DOHH2 (cell line): Measurements from ENCODE around the gene PTGIR.

Source experiments
- H3F3A ChIP-seq: fragments of 200-600 bp; sonication (generic), shearing (Covaris generic); 2 replicates; pipeline ENCODE4 v1.6.0; 2016; ENCODE audit warnings: antibody characterized with exemption, mild to moderate bottlenecking; ENCODE audit not compliant: control insufficient read depth, insufficient read depth
- H3K27ac ChIP-seq: fragments of 200-600 bp; sonication (generic); 2 replicates; pipeline ENCODE4 v1.5.1; 2014; ENCODE audit warnings: low read depth, mild to moderate bottlenecking, low read length, moderate library complexity
- H3K27me3 ChIP-seq: fragments of 200-600 bp; sonication (generic); 2 replicates; pipeline ENCODE4 v1.6.1; 2014; ENCODE audit warnings: mild to moderate bottlenecking, low read length, mixed read lengths; ENCODE audit not compliant: control insufficient read depth
- H3K36me3 ChIP-seq: fragments of 200-600 bp; sonication (generic); 2 replicates; pipeline ENCODE4 v1.6.1; 2014; ENCODE audit warnings: mild to moderate bottlenecking, low read length, moderate library complexity, mixed read lengths; ENCODE audit not compliant: control insufficient read depth
- H3K4me1 ChIP-seq: fragments of 200-600 bp; sonication (generic); 2 replicates; pipeline ENCODE4 v1.6.1; 2014; ENCODE audit warnings: mild to moderate bottlenecking, low read length, mixed read lengths; ENCODE audit not compliant: control insufficient read depth
- H3K4me2 ChIP-seq: fragments of 200-600 bp; sonication (generic); 2 replicates; pipeline ENCODE4 v1.6.0; 2014; ENCODE audit warnings: mild to moderate bottlenecking, low read length, moderate library complexity
- H3K4me3 ChIP-seq: fragments of 200-600 bp; sonication (generic); 2 replicates; pipeline ENCODE4 v1.5.1; 2014; ENCODE audit warnings: mild to moderate bottlenecking, low read length, mixed read lengths
- H3K79me2 ChIP-seq: fragments of 200-600 bp; sonication (generic); 2 replicates; pipeline ENCODE4 v1.6.1; 2014; ENCODE audit warnings: mild to moderate bottlenecking, low read length, mixed read lengths; ENCODE audit not compliant: control insufficient read depth
- H3K9me2 ChIP-seq: fragments of 200-600 bp; sonication (generic); replicated peaks from 2 replicates; pipeline ENCODE4 v1.6.1; 2014; ENCODE audit warnings: mild to moderate bottlenecking, low read length, mixed read lengths; ENCODE audit not compliant: control insufficient read depth
- H3K9me3 ChIP-seq: fragments of 200-600 bp; sonication (generic); 2 replicates; pipeline ENCODE4 v1.6.1; 2014; ENCODE audit warnings: antibody characterized with exemption, low read length, mixed read lengths; ENCODE audit not compliant: control insufficient read depth, insufficient read depth
- H4K20me1 ChIP-seq: fragments of 200-600 bp; sonication (generic); 2 replicates; pipeline ENCODE4 v1.6.0; 2014; ENCODE audit warnings: low read depth, mild to moderate bottlenecking, antibody characterized with exemption, low read length, moderate library complexity; ENCODE audit not compliant: control insufficient read depth, insufficient read depth
- EZH2phosphoT487 ChIP-seq: fragments of 200-600 bp; sonication (generic); IDR thresholded peaks from 2 replicates; pipeline ENCODE4 v1.6.1; 2017; ENCODE audit warnings: borderline replicate concordance, mild to moderate bottlenecking, antibody characterized with exemption, low read length, moderate library complexity, mixed read lengths
- TF ChIP-seq, protein P1 (sequence below): fragments of 200-600 bp; sonication (generic); IDR thresholded peaks from one replicate; pipeline ENCODE4 v1.5.1; 2014; ENCODE audit warnings: antibody characterized with exemption, mild to moderate bottlenecking, low read depth, low read length; ENCODE audit not compliant: poor library complexity, severe bottlenecking

PTGIR gene

DNA sequence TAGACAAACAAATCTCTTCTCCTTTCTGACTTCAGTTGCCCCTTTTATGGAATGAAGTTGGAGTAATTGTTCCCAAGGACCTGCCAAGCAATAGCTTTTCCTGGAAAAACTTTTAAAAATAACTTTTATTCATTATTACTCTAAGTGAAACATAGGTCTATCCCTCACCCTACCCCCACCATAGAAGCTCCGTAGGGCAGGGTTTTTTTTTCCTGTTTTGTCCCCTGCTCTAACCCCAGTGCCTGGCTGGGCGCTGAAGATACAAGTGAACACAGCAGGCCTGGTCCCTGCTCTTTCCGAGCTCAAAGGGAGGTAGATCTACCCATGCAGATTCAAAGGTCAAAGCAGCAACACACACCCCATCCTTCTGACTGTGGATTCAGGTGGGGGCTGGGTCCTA lies 19.8 kb upstream of the PTGIR start:
- H3F3A ChIP-seq: no peaks in the 10 kb centered on the region
- H3K79me2 ChIP-seq: no peaks in the 10 kb centered on the region
- no peaks in the 10 kb centered on the region for H3K36me3 ChIP-seq
- H3K4me3 ChIP-seq: no peak overlapping the region
- H4K20me1 ChIP-seq: no peaks in the 10 kb centered on the region
- H3K27ac ChIP-seq: no peak overlapping the region
- no peak overlapping the region for H3K4me2 ChIP-seq
- peaks cover 3% of the 10 kb centered on the region for H3K4me1 ChIP-seq
- H3K27me3 ChIP-seq: peaks cover 30% of the 10 kb centered on the region
- TF ChIP-seq EZH2phosphoT487: no peak
- TF ChIP-seq, protein P1, sequence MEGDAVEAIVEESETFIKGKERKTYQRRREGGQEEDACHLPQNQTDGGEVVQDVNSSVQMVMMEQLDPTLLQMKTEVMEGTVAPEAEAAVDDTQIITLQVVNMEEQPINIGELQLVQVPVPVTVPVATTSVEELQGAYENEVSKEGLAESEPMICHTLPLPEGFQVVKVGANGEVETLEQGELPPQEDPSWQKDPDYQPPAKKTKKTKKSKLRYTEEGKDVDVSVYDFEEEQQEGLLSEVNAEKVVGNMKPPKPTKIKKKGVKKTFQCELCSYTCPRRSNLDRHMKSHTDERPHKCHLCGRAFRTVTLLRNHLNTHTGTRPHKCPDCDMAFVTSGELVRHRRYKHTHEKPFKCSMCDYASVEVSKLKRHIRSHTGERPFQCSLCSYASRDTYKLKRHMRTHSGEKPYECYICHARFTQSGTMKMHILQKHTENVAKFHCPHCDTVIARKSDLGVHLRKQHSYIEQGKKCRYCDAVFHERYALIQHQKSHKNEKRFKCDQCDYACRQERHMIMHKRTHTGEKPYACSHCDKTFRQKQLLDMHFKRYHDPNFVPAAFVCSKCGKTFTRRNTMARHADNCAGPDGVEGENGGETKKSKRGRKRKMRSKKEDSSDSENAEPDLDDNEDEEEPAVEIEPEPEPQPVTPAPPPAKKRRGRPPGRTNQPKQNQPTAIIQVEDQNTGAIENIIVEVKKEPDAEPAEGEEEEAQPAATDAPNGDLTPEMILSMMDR: no peak
- no peaks in the 10 kb centered on the region for H3K9me3 ChIP-seq
- no peaks in the 10 kb centered on the region for H3K9me2 ChIP-seq

DNA sequence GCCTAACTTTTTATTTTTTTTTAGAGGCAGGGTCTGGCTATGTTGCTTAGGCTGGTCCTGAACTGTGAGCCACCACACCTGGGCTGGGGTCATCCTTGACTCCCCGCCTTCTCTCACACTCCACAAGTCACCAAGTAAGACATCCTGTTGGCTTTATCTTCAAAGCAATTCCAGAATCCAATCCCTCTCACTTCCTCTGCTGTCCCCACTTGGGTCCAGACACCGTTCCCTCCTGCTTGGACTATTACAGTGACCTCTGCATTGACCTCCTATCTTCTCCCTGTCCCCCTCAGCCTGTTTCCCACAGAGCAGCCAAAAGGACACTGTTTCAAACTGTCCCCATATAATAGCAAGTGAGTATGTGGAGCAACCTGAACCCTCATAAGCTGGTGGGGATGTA lies 15.8 kb upstream of the PTGIR start:
- Histone ChIP-seq H3K36me3 (no peaks in the 10 kb centered on the region), H3F3A (no peaks in the 10 kb centered on the region; the same call in 1 of the 2 replicates), H3K4me3 (no peak overlapping the region), H3K27me3 (peaks cover 58% of the 10 kb centered on the region), H3K27ac (no peak overlapping the region), H3K4me1 (peaks cover 31% of the 10 kb centered on the region), H3K9me2 (no peaks in the 10 kb centered on the region), H3K9me3 (no peaks in the 10 kb centered on the region), H3K4me2 (no peak overlapping the region), H4K20me1 (no peaks in the 10 kb centered on the region), H3K79me2 (no peaks in the 10 kb centered on the region)
- TF ChIP-seq, protein P1: no peak

- Histone ChIP-seq H3K9me3 (no peaks in the 10 kb centered on the region), H3K79me2 (no peaks in the 10 kb centered on the region), H3K27me3 (peaks cover 59% of the 10 kb centered on the region), H3K9me2 (no peaks in the 10 kb centered on the region), H3F3A (no peaks in the 10 kb centered on the region; the same call in 1 of the 2 replicates), H3K4me3 (peak overlapping the region; percentile 70), H3K4me1 (peaks cover 35% of the 10 kb centered on the region), H3K27ac (no peak overlapping the region), H3K4me2 (peak overlapping the region; percentile 98), H3K36me3 (no peaks in the 10 kb centered on the region), H4K20me1 (peaks cover 3% of the 10 kb centered on the region; the same call in 1 of the 2 replicates)
- TF ChIP-seq, protein P1: no peak
- no peak for TF ChIP-seq EZH2phosphoT487
Observed at GRCh38 chr19:46639358-46640182, 14.7 kb upstream of the PTGIR start.
